Measurements from ENCODE around the gene FAM3B.

The FAM3B gene

DNA sequence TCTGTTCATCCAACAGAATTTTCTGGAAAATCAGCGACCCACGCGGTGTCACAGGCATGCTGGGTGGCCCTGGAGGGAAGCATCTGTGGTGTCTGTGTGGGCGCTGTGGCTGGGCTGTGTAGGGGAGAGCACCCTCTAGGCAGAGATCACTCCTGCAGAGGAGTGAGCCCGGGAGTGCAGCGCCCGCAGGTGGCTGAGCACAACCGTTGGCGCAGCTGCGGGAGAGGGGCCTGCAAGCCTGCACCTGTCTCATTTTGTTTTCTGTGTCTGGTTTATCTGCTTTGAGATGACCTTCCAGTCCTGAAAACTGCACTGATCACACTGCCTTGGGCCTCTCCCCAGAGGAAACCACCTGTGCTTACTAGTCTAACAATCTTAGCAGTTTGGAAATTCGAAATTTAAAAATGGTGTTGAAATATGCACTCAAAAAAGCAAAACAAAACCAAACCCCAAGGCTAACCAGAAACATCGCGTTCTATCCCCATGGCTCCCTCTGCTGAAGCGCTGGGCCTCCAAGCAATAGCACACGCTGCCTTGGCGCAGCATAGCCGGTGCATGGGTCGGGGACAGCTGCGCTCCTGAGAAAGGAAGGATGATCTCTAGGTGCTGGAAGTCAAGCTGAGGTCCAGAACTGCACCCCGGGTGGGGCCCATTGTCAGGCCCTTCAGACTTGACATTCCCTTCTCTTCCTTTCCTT is 4.8 kb downstream of the FAM3B start:
- DNase-seq: no peak

DNA sequence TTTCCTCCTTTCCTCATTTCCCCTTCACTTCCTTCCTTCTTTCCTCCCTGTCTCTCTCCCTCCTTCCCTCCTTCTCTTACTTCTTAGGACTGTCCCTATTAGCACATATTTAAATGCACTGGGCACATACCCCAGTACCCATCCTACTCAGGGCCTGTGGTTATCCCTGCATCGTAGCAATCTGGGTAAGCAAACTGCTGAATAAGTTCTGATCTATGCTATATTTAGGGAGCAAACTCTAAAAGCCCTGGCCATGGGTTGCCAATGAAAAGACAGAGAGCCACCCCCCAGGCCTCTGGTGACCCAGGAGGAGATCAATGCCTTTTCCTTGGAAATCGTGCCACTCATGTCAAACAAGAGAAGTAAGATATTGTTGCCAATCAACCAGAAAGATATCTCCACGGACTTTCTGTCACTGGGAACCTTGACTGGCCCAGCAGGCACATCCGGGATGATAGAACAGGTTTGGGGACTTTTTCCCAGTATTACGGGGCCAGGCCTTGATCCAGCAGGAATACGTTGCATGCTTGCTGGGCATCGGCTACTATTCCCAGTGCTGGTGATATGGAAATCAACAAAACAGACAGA is 5.4 kb downstream of the FAM3B start:
- no peak for DNase-seq

DNA sequence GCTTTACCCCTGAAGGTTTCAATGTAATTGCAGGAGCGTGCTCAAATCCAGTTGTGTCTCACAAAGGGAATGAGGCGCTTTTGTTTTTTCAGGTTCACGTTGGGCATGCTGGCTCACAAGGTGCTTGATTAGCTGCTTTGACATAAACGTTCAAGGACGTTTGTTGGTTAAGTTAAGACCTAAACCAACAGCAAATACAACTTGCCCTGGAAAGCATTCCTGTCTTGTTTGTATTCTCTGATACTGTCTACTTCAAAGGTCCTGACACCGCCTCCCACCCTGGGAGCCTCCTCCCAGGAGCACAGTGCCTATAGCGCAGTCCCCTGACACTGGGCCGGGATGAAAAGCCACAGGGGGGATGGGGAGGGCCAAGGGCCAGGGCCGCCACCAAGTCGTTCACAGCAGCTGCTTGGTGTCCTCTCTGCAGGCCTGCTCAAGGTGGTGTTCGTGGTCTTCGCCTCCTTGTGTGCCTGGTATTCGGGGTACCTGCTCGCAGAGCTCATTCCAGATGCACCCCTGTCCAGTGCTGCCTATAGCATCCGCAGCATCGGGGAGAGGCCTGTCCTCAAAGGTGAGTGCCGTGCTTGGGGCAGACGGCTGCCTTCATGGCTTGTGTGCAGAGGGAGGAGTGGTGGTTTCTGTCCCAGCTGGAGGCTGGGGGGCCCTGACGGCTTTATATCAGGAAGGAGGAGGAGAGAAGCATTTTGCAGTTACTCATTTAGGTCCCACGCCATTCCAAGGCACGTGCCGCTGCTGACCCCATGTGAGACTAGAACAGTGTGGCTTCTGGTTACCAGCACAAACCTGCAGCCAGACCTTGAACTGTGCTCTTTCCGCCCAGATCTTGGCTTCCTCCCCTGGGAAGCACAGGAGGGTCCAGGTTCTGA is 6.1 kb downstream of the FAM3B start:
- no peak for DNase-seq

DNA sequence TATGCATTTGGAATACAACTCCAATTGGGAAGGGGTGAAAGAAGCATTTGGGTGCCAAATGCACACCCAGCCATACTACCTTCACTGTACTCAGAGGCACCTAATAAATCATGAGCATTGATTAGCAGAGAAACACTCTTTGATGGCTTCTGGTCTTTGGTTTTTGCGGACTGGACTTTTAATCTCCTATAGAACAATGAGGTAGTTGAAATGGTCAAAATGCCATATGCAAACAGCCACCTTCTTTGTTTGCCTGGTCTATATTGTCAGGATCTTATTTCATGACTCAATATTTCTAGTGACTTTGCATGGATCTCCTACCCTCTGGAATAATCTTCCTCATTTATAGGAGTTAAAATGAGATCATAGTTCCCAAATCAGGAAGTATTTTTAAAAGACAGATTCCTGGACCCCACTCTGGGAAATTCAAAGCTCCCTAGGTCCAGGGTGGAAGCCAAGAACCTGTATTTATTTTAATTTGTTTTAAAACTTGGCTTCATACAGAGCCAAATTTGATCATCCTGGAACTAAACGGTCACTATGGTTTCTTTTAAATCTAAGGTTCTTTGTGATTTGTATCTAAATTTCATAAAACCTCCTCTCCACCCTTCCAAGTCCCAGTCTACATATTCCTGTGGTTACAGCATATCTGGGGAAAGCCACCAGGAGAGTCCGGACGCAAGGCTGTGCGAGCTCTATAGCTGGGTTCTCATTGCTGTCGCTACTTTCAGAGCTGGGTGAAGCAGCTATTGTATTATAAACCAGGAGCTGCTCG is 8.7 kb downstream of the FAM3B start:
- no peak for DNase-seq

DNA sequence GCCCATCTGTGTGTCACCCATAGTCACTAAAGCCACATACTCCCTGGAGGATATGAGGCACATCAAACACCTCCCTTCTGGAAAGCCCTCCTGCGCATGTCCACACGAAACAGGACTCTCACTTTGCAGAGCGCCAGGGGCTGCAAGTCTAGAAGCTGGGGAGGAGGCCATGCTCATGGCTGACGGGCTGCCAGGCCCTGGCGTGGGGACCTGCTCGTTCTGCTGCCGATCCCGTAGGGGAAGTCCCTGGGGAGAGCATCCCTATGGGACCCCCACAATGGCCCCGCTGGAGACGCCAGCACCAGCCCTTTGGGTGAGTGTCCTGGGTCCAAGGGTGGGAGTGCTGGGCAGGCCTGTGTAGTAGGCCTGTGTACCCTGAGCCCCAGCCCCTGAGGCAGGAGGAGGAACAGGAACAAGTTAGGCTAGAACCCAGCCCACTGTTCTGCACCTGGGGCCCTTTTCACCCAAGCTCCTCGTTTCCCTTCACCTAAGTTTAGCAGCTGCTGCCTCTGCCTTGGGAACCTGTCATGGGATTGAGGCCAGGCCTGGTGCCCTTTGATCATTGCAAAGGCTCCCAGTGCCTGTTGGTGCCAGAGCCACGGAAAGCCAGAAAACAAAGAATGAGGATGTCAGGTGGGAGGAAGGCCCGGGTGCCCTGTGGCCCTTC is 9.9 kb downstream of the FAM3B start:
- no peak for DNase-seq

DNA sequence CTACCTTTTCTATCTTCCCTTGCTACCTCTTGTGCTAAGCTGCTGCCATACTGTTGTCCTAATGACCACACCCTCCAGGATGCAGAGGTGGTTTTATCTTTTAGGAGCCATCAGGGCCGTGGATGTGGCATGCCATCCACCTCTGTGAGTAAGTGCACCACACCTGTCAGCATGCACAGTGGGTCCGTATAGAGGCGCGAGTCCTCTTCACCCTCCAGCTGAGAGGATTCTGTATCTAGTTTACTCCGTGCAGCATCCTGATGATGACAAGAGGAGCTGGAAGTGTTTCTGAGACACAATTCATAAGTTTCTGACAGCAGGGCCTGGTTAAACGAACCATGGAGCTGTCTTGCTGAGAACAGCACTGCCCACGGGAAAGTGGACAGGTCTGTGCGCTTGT is 11.2 kb downstream of the FAM3B start:
- no peak for DNase-seq

DNA sequence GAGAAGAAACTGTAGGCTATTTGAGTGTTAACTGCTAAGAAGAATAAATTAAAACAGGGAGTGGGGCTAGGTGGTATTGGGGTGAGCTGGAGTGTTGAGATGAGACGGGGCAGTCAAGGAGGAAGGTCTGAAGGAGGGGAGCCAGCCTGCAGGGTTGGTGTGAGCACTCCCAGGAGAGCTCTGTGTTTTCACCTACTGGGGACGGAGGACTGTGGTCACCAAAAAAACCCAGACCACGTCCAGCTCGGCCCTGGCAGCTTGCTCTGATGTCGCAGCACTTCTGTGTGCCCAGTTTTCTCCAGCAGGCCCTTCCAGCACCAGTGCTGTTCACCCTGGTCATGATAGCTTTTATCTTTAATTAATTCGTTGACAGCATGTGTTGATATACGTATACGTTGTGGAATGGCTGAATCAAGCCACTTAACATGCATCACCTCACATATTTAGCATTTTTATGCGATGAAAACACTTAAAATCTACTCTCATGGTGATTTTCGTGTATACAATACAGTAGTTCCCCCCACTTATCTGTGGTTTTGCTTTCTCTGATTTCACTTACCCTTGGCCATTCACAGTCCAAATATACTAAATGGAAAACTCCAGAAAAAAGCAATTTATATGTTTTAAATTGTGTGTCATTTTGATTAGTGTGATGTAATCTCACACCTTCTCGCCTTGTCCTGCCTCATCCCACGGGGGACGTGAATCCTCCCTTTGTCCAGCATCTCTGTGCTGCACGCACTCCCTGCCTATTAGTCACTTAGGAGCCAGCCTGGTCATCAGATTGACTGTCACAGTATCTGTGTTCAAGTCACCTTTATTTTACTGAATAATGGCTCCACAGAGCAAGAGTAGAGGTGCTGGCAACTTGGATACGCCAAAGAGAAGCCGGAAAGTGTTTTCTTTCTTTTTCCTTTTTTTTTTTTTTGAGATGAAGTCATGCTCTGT is 12.3 kb downstream of the FAM3B start:
- DNase-seq: no peak

DNA sequence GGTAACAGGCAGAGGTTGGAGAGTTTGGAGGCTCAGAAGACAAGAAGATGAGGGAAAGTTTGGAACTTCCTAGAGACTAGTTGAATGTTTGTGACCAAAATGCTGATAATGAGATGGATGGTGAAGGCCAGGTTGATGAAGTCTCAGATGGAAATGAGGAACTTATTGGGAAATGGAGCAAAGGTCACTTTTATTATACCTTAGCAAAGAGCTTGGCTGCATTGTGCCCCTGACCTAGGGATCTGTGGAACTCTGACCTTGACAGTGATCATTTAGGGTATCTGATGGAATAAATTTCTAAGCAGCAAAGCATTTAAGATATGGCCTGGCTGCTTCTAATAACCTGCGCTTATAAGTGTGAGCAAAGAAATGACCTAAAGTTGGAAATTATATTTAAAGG is 17.2 kb downstream of the FAM3B start:
- DNase-seq: no peak

DNA sequence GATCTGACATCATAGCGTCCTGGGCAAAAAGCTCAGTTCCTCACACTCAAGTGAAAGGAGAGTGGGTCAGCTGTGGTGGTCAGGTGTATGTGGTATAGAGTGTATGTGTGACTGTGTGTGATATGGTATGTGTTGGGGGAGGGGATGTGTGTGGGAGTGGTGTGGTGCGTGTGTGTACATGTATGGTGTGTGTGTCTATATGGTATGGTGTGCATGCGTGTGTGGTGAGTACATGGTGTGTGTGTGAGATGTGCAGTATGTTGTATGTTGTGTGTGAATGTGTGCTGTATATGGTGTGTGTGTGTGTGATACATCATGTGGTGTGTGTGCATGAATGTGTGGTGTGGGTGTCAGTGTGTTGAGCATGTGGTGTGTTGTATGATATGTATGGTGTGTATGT is 20.9 kb downstream of the FAM3B start:
- DNase-seq: no peak

DNA sequence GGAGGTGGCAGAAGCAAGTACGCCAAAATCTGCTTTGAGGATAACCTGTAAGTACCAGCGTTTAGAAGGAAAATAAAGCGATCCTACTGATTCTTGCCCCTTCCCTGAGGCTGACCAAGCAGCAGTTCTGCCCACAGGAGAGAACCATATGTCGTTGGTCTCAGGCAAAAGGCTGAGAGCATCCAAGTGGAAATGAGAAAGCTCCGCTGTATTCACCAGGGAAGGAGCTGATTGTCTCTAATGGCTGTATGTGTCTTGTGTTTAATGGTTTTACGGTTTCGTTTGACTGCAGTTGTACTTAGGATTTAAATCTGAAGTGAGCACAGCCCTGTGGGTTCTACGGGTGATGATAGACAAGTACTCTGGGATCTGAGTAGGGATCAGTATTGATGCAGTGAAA is 21.9 kb downstream of the FAM3B start:
- DNase-seq: no peak

DNA sequence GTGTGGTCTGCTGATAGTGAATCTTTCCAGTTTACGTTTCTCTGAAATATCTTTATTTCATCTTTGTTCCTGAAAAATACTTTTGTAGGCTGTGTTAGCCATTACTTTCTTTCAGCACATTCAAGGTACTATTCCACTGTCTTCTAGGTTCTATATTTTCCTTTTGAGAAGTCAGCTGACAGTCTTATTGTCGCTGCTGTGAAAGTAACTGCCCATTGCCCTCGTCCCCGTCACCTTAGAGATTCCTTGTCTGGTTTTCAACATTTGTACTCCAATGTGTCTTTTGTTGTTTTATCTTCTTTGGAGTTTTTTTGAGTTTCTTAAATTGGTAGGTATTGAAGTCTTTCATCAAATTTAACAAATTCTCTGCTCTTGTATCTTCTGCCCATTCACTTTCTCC is 25.4 kb downstream of the FAM3B start:
- no peak for DNase-seq

DNA sequence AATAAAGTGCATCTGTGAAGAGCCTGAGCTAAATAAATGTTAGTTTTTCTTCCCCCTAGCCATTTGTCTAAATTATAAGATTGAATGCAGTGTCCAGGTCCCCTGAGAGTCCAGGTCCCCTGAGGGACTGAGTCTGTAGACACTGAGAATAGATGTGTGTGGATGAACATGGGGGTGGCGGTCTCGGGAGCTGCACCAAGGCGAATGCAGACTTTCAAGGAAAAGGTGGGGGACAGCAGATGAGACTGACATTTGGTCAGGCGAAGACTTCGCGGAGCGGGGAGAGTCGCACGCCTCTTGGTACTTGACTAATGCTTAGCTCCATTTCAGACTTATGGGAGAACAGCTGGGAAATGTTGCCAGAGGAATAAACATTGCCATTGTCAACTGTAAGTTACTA is 27.5 kb downstream of the FAM3B start:
- DNase-seq: no peak

DNA sequence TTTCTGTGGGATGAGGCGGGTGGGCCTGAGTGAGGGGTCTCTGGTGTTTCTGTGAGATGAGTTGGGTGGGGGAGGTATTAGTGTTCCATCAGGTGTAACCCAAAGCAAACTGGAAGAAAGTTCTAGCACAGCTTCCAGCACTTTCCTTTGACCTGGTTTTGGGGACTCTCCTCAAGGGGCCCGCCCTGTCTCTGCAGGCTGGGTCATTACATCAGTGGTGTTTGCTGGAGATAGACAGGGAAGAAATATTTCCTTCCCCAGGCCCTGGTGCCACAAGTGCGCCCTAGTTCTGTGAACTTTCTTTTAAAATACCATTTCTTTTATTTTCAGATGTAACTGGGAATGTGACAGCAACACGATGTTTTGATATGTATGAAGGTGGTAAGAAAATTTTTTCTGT is 28.8 kb downstream of the FAM3B start:
- no peak for DNase-seq

DNA sequence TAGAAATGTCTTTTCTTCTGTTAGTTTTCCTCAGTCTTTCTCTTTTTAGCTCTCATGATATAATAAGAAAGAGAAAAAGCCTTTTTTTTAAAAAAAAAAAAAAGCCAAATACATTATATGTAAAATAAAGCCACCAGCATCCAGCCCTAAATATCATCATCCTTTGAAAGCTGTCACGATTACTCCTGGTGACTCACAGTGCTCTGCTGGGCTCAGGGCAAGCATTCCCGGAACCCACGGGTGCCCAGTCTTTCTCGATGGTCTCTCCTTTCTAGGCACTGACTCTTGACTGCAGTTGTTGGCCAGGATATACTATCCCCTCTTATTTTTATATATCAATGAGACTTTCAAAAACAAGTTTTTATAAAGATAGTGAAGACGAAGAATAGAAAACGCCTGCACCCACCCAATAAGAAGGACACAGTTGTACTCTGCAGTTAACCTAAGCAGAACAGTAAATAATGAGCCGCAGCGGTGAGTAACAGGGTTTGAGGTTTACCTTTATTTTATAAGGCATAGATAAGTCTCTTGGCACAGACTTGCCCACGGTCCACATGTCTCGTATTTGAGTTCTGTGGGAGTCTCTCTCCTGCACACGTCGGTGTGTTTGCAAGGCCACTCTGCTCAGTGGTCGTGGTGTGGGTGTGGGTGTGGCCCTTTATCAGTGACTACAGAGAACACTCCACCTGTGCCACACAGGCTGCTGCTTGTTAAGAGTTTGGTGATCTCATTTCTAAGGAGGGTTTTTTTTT is 29.5 kb downstream of the FAM3B start:
- DNase-seq: no peak

DNA sequence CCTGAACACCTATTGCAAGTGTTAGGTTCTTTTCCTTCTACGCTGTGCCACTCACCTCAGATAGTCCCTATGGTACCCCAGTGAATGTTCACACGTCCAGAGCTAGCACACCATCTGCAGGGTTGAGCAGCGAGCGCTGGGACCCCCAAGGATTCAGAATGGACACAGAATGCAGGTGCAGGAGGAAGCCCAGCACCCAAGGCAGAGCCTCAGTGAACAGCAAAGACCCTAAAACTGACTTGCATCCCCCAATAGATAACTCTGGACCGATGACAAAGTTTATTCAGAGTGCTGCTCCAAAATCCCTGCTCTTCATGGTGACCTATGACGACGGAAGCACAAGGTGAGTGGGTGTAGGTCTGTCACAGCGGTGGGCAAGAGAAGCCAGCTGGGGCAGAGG is 30.2 kb downstream of the FAM3B start:
- no peak for DNase-seq

DNA sequence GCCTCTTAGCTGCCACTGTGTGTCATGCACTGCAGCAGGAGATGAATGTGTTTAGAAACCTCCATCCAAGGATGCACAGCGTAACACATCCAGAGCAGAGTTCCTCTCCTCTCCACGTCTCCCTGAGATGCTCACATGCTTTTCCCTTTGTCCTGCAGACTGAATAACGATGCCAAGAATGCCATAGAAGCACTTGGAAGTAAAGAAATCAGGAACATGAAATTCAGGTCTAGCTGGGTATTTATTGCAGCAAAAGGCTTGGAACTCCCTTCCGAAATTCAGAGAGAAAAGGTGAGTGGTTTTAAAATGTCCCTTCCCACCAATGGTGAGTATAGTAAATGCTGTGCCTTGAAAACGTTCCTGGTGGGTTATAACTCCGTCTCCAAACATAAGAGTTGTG is 31.8 kb downstream of the FAM3B start:
- no peak for DNase-seq

DNA sequence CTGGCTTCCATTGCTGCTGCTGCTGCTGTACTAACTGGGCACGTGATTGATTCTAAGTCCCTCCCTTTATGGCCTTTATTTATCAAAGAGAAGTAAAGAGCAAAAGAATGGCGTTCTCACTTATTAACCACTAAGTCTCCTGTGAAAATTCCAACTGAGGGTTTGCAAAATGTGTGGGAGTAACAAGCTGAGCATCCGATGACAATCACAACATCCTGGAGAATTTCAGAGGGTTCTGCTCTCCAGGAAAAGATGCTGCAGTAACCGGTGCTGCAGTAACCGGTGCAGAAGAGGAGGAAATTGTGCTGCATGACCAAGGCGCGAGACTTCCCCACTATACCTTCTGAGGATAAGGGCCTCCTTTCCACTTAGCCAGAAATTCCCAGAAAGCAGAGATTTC is 32.5 kb downstream of the FAM3B start:
- DNase-seq: no peak

DNA sequence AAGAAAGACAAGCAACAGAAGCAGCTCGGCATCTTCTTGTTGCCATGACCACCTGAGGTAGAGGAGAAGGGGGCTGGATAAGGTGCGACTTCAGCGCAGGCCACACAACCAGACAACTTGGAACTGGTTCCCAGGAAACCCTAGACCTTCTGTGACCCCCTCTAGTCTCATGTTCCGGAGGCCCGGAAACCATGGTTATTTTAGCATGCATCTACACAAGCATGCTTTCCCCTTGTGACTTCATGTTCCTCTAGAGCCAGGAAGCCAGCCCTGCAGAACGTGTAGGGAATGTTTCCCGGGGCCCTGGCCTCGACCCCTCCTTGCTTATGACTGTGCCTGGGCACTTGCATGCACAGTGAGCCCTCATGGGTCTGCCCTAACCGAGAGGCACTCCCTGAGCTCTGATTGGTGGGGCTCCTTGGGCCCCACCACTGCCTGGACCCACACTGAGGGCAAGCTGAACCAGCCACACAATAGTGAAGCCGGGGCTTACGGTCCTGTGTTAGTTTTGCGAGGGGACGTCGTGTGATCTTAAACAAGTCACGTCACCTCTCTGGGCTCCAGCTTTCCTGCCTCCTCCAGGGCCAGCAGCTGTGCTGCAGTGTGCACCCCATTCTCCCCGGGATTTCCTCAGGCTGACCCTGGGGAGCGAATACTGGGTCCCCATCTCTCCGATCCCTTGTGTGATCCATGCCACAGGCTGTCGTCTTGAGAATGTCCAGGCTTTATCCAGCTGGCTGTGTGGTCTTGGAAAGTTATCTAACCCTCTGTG is 33.2 kb downstream of the FAM3B start:
- no peak for DNase-seq

DNA sequence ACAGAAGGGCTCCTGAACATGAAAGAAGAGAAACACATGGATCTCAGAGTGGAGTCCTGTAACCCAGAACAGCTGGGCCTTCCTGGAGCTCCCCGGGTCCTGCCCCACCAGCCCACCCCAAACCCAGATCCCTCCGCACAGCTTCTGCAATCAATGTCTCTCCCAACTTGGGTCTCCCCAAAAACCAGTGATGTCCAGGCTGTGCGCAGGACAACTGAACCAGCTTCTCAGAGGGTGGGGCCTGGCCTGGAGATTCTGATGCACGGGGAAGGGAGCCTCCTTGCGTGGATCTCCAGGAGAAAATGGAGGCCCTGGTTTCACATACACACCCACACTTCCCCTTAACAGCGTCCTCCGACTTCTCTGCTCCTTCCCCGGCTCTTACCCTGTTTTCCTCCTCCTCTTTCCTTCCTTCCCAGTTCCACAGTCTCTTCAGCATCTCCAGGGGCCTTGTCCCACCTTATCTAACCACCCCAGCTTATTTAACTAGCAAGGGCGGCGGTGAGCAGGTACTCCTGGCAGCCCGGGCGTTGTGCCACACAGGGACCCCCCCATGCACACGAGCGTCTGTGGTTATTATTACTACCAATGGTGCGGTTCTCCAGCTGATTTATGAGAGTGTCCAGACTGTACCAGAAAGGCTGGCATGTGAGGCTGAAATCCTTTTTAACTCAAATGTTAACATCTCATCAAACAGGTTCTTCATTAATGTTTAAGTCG is 34.0 kb downstream of the FAM3B start:
- DNase-seq: no peak
